VCaP (cell line): ENCODE measurements around the gene ARMC12.

Source experiments
- H3K27ac ChIP-seq: fragments of 450-650 bp; 2 replicates; pipeline ENCODE4 v1.5.1; 2017
- TF ChIP-seq, protein P1 (sequence below): fragments of 450-650 bp; conservative IDR thresholded peaks from 2 replicates; pipeline ENCODE4 v1.5.1; 2017; ENCODE audit warnings: mild to moderate bottlenecking, moderate library complexity

ARMC12 gene

GRCh38 chr6:35782424-35782823 is 45.6 kb downstream of the ARMC12 start:
- H3K27ac ChIP-seq, result no peak overlapping the region
- TF ChIP-seq, protein P1, sequence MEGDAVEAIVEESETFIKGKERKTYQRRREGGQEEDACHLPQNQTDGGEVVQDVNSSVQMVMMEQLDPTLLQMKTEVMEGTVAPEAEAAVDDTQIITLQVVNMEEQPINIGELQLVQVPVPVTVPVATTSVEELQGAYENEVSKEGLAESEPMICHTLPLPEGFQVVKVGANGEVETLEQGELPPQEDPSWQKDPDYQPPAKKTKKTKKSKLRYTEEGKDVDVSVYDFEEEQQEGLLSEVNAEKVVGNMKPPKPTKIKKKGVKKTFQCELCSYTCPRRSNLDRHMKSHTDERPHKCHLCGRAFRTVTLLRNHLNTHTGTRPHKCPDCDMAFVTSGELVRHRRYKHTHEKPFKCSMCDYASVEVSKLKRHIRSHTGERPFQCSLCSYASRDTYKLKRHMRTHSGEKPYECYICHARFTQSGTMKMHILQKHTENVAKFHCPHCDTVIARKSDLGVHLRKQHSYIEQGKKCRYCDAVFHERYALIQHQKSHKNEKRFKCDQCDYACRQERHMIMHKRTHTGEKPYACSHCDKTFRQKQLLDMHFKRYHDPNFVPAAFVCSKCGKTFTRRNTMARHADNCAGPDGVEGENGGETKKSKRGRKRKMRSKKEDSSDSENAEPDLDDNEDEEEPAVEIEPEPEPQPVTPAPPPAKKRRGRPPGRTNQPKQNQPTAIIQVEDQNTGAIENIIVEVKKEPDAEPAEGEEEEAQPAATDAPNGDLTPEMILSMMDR, result no peak

DNA sequence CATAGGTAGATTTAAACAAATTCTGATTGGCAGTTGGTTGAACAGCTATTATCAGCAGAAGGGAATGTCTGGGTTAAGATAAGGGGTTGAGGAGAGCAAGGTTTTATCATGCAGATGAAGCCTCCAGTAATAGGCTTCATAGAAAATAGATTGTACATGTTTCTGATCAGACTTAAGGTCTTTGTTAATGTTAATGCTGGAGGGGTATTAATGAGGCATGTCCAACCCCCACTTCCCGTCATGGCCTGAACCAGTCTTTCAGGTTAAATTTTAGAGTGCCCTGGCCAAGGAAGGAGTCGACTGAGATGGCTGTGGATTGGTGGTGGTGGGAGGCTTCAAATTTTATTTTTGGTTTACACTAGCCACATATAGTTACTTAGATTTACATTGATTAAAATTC is 47.4 kb downstream of the ARMC12 start:
- no peak overlapping the region for H3K27ac ChIP-seq
- TF ChIP-seq, protein P1, result no peak

GRCh38 chr6:35786272-35786671 is 49.4 kb downstream of the ARMC12 start:
- TF ChIP-seq, protein P1, result no peak
- no peak overlapping the region for H3K27ac ChIP-seq

DNA sequence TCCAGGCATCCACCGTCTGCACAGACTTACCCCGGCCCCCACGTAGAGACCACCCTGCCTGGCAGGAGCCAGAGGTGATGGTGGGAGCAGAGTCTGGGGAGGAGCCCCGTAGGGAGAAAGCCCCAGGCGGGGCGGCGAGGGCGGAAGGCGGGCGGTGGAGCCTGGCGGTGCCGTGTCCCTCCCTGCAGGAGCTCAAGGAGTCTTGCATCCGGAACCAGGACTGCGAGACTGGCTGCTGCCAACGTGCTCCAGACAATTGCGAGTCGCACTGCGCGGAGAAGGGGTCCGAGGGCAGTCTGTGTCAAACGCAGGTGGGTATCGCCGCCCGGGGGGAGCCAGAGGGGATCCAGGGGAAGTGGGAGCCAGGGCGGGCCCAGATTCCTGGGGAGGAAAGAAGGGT is 50.0 kb downstream of the ARMC12 start:
- TF ChIP-seq, protein P1, result no peak
- H3K27ac ChIP-seq, result no peak overlapping the region

DNA sequence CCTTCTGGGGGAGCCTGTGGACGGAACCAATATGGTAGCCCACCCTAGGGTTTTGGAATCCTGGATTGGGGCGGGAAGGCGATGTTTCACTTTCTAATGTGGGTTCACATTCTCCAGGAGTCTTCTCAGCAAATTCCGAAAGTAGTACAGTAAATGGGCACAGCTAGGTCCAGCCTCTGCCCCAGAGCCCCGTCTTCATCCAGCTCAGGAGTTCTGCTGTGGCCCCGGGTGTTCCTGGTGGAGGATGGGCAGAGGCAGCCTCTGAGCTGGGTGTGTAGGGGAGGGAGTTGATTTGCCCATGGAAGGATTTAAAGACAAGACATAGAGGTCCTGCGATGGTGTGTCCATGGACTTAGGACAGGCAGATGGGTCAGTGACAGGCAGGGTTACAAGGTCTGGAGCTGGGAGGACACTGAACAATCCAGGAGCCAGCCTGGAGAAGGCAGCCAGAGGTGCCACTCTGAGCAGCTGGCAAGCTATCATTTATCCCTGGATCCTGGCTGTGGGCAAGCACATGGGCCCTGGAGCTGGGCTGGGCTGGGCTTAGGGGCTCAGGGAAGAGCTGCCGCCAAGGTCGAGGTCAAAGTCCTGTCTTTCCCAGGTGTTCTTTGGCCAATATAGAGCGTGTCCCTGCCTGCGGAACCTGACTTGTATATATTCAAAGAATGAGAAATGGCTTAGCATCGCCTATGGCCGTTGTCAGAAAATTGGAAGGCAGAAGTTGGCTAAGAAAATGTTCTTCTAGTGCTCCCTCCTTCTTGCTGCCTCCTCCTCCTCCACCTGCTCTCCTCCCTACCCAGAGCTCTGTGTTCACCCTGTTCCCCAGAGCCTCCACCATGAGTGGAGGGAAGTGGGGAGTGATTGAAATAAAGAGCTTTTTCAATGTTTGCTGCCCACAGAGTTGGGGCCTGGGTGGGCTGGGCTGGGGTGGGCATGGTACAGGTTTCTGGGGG is 50.7 kb downstream of the ARMC12 start:
- TF ChIP-seq, protein P1, result no peak
- no peak overlapping the region for H3K27ac ChIP-seq

DNA sequence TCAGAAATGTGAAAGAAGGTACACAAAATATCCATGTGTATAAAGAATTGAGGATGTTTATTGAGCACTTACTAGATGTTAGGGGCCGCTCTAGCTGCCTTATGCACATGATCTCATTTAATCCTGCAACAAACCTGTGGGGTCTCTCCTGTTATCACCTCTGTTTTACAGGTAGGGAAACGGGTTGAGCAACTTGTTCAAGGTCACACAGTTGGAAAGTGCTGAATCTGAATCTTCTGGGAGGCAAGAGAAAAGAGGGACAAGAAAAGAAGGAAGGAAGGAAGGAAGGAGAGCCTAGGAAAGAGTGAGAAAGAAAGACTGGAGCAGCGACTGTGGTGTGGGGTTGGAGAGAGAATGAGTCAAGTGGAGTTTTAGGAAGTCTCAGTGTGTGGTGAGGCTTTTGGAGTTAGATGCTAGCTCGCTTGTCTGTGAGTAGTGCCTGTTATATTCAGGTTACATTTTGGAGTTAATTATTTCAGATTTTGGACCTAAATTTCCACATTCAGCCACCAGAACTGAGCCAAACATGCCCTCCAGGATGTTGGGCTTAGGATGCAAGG is 51.7 kb downstream of the ARMC12 start:
- H3K27ac ChIP-seq, result no peak overlapping the region
- TF ChIP-seq, protein P1, result no peak

- TF ChIP-seq, protein P1, result no peak
- H3K27ac ChIP-seq, result no peak overlapping the region
These were observed 53.9 kb downstream of the ARMC12 start for GRCh38 chr6:35790683-35791082.
